NCI-H510A treated with DMSO at 0.1 percent for 48 hours (cell line): ENCODE results near the gene ADK.
"Not testable (repeated sequence)": the region's sequence is repeated elsewhere in the genome, so short reads cannot be mapped to it uniquely, and the experiment has no call there.

Experiments
- DNase-seq: peaks from one replicate; lab custom pipeline; 2025; lab: John Stamatoyannopoulos, UW

The ADK gene

GRCh38 chr10:74557098-74557497 lies 406.1 kb downstream of the ADK start:
- DNase-seq, result no peak

DNA sequence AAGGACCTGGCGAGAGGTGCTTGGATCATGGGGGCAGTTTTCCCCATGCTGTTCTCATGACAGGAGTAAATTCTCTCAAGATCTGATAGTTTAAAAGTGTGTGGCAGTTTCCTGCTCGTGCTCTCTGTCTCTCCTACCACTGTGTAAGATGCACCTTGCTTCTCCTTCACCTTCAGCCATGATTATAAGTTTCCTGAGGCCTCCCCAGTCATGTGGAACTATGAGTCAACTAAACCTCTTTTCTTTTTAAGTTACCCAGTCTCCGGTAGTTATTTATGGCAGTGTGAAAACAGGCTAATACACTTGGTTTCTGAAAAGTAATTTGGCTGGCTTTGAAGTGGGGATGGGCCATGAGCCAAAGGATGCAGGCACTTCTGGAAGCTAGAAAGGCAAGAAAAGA lies 407.4 kb downstream of the ADK start:
- DNase-seq, result no peak

DNA sequence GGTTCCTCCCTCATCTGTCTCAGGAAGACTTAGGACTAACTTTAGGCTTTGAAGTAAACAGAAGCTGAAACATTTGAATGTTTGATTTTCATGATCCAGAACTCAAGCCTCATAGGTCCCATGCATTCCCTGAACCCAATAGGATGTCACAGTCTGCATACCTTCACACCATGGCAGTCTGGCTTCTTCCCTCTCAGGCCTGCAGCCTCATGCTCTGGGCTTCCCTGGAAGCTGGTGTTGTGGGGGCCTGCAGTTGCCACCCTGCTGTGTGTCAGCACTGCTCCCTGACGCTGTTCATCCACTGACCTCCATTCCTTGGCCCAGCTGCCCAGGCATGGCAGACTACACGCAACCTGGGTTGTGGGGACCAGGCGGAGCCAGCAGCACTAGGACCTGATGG lies 407.9 kb downstream of the ADK start:
- no peak for DNase-seq

DNA sequence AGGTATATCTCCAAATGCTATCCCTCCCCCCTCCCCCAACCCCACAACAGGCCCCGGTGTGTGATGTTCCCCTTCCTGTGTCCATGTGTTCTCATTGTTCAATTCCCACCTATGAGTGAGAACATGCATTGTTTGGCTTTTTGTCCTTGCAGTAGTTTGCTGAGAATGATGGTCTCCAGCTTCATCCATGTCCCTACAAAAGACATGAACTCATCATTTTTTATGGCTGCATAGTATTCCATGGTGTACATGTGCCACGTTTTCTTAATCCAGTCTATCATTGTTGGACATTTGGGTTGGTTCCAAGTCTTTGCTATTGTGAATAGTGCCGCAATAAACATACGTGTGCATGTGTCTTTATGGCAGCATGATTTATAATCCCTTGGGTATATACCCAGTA lies 417.9 kb downstream of the ADK start:
- not testable (repeated sequence) for DNase-seq

GRCh38 chr10:74573497-74573896 lies 422.5 kb downstream of the ADK start:
- DNase-seq, result not testable (repeated sequence)

DNA sequence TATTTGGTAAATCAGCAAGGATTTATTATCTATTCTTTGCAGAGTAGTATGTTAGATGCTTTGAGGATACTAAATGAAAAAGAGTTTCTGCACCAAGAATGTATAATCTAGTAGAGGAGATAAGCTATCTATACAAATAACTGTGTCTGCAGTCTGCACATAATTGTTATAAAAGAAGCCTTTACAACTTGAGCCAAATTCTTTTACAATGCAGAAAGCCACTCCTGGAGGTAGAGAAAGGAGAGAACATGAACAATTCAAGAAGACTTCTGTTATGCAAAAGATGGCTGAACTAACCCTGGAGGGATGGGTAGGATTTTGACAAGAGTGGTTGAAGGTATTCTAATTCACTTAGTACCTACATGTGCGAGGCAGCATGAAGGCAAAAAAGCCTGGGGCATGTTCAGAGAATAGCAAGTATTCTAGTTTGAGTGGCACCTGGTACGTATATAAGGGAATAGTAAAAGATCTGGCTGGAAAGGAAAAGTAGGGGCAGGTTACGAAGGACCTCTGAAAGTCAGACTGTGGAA lies 424.2 kb downstream of the ADK start:
- no peak for DNase-seq

DNA sequence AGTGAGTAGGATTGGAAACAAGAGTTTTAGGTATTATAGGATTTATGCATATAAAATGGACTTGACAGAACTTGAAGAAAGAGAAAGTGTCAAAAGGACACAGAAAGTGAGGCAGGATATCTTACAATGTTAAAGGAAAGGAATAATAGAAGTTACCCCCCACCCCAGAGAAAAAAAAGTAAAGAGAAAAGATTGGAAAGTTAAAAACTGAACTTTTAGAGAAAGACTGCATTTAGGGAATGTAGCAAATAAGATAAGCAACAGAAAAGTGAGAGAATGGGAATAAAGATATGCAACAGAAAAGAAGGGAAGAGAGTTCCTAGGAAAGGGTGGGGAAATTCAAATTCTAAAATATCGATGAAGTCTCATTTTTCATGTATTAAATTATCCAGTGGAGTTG lies 424.9 kb downstream of the ADK start:
- DNase-seq, result no peak

DNA sequence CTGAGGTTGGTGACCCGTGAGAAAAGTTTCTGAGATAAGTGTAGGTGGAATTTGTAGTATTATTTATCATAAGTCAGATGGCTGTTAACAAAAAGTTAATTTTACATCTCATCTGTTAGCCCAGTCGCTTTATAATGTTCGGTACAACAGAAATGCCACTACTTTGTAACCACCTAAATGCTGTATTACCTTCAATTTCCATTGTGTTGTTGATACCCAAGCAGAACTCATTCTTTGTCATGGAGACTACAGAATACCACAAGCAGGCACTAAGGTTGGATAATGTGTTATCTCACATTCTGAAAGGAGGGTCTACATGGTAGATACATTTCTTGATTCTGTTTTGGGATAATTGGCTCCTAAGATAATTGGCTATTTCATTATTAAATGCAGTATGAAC lies 425.6 kb downstream of the ADK start:
- DNase-seq, result no peak

GRCh38 chr10:74580438-74580837 lies 429.4 kb downstream of the ADK start:
- DNase-seq, result not testable (repeated sequence)

DNA sequence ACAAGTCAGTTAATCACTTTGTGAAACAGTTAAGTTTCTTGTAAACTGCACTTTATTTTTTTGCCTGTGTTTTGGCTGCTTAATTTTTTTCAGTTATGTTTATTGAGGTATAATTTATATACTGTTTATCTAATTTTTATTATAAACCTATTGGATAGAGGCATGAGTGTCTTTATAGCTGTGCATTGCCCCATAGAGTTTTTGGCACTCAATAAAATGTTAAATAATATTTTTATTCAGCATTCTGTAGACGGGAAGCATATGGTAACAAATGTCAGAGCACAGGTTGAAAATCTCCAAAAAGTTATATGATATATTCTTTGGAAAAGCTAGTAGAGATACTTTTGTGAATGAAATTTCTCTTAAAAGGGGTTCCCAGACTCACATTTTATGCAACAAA lies 431.5 kb downstream of the ADK start:
- no peak for DNase-seq

DNA sequence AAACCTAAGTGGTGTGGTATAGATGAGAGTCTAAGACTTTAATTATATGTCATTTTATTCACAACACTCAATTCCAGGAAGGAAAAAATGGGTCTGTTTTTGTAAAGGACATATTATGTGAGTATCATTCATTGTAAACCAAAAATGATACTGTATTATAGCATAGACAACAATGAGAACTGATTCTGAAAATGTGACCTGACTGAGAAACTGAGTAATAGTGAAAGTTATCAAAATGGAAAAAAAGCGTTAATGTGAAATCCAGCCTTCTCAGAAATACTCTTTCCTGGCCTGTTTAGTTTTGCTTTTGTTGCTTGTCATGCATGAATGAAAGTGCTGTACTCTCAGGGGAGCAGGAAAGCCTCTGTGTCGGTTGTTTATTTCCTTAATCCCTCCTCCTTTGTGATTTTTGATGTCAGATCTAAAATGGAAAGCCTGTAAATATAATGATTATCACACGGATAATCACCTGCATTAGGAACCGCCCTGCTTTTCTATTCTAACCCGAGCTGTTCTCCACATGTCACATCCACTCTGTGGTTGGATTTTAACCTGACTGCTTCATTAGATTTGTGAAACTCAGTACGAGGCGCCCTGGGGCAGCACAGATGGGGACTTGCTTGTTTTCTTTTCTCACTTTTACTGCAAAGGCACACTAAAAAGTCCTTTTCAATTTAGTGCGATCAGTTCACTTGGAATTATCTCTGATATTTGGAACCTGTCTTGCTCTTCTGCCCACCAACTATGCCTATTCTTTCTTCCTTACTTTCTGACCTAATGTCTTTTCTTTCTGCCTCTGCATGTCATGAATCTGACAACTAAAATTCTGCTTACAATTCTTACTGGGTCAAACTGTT lies 434.4 kb downstream of the ADK start:
- peak; percentile 39 for DNase-seq

DNA sequence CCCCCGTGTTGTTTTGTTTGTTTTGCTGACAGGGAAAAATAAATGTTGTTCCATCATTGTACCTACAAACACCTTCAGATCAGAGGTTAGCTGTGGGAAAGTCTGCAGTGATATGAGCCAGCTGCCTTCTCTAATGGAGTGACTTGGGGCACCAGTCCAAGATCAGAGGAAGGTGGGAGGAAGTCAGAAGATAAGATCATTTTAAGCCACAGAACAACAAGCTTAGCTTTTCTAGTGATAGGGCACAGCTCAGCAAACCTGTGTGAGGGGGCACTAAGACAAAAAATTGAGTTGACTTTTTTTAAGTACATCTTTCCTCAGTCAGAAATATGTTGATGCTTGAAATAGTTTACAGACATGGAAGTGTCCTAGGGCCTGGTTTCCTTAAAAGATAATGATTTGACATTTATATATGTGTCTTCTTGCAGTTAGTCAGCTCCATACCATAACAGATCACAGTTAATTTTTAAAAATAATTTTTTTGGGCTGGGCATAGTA lies 435.1 kb downstream of the ADK start:
- DNase-seq, result peak; percentile 31

DNA sequence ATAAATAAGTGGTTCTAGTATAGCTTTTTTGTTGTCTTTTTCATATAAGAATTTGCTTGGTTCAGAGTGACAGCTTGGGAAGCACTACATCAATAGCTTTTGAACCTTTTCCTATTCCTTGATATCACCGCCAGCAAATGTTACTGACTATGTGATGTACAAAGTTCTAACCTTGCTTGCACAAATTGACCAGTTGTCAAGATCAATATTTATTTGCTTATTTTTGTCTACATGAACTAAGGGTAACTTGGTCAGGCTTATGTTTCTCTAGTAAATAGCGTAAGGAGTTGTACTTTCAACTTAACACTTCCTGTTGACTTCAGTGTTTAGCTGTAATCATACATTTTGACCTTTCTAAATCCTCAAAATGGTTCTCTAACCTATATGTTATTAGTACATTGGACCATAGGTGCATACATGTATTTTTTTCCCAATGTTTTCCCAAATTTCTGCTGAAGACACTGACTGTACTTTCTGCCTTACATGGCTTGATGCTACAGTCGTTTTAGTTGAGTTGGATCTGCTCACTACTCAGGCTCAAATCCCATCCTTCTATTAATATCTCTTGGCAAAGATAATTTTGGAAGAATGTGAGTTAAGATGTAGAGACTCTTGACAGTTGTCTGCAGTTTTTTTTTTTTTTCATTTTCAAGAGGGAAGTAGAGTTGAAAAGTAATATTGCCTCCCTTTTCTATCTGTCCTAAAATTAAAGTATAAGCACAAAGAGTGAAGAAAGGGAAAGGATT lies 436.3 kb downstream of the ADK start:
- DNase-seq, result no peak

GRCh38 chr10:74589226-74589673 lies 438.2 kb downstream of the ADK start:
- DNase-seq, result peak; percentile 96

DNA sequence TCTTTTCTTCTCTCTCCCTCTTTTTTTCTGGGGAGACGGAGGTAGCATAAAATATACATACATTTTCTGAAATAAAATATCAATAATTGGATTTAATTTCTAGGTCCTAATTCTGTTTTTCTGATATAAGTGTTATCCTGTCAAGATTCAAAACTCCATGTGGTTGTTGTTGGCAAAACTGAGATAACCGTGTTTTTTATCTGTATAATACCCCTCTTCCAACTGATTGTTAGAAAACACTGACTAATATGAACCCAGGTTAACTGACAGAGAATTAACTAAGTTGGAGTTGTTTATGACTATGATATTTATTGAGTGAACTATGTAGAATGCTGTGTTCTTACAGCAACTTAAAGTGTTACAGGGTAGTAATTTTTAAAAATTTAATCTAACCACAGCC lies 438.8 kb downstream of the ADK start:
- no peak for DNase-seq

GRCh38 chr10:74593470-74593869 lies 442.4 kb downstream of the ADK start:
- no peak for DNase-seq

- DNase-seq, result no peak
Observed at GRCh38 chr10:74596713-74597112, 445.7 kb downstream of the ADK start.

DNA sequence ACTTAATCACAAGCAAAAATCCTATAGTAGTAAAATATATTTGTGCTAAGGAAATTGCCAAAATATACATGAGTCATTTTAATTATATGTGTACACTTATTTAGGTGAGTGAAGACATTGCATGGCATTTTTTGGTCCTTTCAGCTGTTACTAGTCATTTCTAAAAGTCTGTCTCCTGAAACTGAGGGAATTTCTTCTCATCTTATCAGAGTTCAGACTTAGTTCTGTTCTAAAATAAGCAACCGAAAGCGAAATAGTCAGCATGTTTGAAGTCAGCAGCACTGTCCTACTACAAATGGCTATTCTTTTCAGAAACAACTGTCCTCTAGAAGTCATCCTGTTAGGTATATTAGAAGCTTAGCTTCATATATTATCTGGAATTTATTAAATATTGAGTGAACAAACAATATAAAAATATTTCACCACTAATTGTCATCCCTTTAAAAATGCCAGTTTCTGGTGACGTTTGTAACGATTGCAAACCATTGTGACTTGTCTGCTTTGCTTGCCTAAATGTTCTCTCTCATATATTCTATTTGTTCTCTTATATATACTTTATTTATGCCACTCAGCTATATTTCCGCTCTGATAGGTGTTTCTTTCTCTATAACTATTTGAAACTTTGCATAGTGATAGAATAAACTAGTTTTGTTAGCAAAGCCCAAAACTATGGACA lies 448.0 kb downstream of the ADK start:
- no peak for DNase-seq

GRCh38 chr10:74599672-74600071 lies 448.7 kb downstream of the ADK start:
- no peak for DNase-seq

GRCh38 chr10:74600170-74600569 lies 449.1 kb downstream of the ADK start:
- DNase-seq, result no peak

DNA sequence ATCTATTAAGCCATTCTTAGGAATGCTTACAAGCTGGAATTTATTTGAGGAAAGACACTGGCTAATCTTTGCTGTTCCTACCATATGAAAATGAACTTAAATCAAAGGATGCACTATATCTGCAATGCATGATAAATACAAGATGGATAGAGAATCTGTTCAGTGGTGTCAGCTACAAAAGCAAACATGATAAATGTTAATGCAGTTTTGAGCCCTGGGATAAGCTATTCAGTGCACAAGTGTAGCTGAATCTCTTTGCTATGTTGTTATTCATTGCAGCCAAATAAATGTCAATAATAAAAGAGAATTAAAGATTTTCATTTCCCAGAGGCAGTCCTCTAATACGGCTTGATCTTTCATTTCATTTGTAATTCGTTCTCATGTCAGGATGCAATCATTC lies 451.6 kb downstream of the ADK start:
- no peak for DNase-seq

DNA sequence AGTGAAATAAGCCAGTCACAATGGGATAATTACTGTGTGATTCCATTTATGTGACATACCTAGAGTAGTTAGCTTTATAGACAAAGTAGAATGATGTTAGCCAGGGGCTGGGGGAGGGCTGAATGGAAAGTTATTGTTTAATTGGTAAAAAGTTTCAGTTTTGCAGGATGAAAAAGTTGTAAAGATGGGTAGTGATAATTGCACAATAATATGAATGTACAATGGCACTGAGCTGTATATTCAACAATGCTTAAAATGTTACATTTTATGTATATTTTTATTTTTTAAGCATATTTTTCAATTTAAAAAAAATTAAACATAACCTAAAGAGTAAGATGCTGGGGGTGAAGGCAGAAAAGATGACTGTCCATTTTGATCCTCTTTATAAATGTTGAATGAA lies 459.3 kb downstream of the ADK start:
- no peak for DNase-seq
